NCI-H146 treated with DMSO at 0.1 percent for 48 hours (cell line): ENCODE measurements around the gene DGCR2.
"Not testable (repeated sequence)": the region's sequence is repeated elsewhere in the genome, so short reads cannot be mapped to it uniquely, and the experiment has no call there.

Experiments used
- DNase-seq: peaks from one replicate; lab custom pipeline; 2025; ENCODE audit not compliant: unreplicated experiment; lab: John Stamatoyannopoulos, UW

The DGCR2 gene, protein sequence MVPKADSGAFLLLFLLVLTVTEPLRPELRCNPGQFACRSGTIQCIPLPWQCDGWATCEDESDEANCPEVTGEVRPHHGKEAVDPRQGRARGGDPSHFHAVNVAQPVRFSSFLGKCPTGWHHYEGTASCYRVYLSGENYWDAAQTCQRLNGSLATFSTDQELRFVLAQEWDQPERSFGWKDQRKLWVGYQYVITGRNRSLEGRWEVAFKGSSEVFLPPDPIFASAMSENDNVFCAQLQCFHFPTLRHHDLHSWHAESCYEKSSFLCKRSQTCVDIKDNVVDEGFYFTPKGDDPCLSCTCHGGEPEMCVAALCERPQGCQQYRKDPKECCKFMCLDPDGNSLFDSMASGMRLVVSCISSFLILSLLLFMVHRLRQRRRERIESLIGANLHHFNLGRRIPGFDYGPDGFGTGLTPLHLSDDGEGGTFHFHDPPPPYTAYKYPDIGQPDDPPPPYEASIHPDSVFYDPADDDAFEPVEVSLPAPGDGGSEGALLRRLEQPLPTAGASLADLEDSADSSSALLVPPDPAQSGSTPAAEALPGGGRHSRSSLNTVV

GRCh38 chr22:19122143-19122751, at the start of gene DGCR2:
Gene DGCR2 (minus strand): TSS chr22:19122412. CDS start chr22:19122206, 206 bp downstream.
- peak; percentile 70 for DNase-seq

GRCh38 chr22:19169947-19170318, 47.7 kb upstream of the DGCR2 start:
- DNase-seq: no peak

DNA sequence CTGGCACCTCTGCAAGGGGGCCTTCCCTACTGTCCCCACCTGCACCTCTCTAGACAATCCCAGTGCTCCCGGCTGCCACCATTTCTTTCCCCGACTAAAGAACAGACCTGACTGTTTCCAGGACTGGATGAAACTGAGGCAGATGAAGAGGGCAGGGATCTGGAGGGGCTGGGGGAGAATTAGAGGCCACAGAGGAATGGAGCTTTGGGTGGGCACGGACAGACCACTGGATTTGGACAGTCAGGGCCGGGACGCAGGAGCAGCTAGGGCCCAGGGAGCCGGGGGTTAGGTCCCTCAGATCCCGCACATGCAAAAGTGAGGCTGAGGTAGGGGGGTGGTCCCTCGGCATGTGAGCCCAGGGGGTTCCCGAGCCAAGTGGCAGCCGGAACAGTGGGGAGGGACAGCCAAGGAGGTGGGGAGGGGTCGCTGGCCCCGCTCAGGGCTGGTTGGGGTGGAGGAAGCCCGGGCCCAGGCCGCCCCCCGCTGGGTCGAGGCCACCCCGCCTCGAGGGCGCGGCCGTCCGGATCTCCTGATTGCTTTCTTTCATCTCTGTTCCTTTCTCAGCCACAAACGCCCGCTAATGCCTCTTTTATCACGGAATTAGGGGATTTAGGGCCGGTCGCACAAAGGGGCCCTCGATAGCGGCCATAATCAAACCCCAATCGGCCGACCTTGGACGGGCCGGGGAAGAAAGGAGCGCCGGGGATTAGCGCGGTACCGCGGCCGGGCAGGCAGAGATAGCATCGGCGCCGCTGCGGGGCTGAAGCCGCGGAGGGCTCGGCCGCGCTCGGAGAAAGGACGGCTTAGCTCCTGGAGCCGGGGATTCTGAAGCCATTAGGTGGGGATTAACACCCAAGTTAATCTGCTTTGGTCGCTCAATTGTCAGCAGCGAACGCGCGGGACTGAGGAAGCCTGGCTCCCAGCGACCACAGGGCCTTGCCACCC, 47.1 kb upstream of the DGCR2 start:
- DNase-seq: no peak

DNA sequence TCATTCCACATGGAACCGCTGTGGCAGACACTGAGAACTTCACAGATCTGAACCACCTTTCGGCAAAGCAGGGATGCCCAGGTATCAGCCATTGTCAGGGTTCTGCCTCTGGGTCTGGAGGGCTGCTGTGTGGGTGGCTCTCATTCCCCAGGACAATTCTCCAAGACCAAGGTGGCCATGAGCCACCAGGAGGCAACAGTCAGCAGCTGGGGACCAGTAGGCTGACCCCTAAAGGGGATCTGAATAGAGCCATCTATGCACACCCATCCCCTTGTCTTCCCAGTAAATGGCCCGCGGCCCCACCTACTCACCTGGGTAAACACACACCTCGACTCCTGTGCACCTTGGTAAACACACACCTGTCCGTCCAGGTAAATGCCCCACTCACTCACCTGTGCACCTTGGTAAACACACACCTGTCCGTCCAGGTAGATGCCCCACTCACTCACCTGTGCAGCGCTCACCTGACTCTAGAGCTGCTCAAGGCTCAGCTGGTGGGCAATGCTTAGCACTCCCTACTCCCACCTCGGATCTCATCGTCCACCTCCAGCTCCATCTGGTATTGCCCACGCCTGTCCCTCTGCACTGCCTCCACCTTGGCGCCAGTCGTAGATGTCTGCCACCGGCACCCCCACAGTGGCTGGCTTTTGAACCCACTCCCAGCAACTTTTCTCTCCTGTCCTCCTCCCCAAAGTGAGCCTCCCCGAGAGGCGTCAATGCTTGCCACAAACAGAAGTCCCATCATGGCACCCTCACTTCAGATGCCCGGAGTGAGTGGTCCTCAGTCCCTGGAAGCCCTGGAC, 46.1 kb upstream of the DGCR2 start:
- peak; percentile 78 for DNase-seq

GRCh38 chr22:19167106-19167869, 45.1 kb upstream of the DGCR2 start:
- DNase-seq: no peak

- no peak for DNase-seq
These were observed 44.2 kb upstream of the DGCR2 start for GRCh38 chr22:19166421-19166820.

DNA sequence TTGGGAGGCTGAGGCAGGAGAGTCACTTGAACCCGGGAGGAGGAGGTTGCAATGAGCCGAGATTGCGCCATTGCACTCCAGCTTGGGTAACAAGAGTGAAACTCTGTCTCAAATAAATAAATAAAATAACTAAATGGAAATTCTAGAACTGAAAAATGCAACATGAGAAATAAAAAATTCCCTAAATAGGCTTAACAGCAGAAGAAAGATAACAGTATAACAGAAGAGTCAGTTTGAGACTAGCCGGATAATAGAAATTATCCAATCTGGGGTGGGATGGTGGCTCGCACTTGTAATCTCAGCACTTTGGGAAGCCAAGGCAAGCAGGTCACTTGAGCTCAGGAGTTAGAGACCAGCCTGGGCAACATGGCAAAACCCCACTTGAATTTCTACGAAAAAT, 42.2 kb upstream of the DGCR2 start:
- DNase-seq: no peak

GRCh38 chr22:19158649-19159048, 36.4 kb upstream of the DGCR2 start:
- DNase-seq: not testable (repeated sequence)

- not testable (repeated sequence) for DNase-seq
These were observed 33.9 kb upstream of the DGCR2 start for GRCh38 chr22:19156109-19156508.

DNA sequence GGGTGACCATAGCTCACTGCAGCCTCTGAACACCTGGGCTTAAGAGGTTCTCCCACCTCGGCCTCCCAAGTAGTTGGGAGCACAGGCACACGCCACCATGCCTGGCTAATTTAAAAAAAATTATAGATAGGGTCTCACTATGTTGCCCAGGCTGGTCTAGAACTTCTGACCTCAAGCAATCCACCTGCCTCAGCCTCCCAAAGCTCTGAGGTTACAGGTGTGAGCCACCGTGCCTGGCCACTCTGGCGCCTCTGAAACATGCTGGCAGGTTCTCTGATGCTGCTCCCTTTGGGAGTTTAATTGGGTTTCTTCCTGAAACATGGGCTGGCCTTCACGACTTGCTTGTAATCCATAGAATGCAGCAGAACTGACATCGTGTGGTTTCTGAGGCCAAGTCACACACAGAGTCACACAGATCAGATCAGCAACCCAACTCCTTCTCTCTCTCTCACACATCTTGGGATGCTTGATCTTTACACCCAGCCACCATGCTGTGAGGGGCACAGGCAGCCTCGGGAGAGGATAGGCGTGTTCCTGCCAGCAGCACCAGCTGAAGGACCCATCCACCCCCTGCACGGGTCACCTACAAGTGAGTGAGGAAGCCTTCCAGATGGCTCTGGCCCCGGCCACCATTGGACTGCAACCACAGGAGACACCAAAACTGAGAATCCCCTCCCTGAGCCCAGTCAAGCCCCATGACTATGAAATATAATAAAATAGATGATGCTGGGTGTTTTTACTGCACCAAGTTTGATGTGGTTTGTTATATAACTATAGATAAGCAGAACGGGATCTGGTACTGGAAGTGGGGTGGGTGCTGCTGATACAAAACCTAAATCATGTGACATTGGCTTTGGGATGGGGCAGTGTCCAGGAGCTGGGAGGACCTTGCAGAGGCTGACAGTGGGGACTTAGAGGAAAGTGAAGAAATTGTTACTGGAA, 31.0 kb upstream of the DGCR2 start:
- DNase-seq: no peak

DNA sequence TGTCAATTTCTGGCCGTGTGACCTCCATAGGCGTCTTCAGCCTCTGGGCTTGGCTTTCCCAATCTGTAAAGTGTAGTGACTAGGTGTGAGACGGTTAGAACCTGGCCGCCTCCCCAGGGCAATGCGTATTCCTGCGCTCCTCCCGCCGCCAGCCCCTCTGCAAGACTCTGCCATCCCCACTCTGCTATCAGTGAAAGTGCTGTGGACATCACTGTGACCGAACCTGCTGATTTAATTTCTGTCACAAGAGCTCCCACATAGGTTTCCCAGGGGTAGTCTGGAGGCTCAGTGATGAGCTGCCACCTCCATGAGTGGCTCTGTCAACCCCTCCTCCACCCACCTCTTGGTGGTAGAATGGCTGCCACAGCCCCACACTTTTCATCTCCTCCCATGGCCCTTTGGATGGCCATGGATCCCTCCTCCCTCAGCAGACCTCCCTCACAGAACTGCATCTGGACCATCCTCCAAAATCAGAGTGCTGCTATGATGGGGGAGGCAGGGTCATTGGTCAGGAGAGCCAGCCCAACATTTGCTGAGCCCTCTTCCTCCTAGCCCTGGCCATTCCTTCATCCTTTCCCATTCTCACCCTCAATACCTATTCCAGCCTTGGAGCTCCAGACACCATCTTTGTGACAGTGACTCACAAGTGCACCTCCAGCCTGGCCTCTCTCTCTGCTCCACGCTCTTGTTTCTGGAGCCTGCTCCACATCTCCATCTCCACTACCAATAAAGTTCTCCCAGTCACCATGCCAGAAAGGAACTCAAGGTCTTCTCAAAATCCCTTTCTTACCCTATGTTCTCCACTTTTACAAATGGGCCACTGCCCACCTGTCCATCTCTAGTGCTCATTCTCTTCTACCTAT, 29.3 kb upstream of the DGCR2 start:
- no peak for DNase-seq

DNA sequence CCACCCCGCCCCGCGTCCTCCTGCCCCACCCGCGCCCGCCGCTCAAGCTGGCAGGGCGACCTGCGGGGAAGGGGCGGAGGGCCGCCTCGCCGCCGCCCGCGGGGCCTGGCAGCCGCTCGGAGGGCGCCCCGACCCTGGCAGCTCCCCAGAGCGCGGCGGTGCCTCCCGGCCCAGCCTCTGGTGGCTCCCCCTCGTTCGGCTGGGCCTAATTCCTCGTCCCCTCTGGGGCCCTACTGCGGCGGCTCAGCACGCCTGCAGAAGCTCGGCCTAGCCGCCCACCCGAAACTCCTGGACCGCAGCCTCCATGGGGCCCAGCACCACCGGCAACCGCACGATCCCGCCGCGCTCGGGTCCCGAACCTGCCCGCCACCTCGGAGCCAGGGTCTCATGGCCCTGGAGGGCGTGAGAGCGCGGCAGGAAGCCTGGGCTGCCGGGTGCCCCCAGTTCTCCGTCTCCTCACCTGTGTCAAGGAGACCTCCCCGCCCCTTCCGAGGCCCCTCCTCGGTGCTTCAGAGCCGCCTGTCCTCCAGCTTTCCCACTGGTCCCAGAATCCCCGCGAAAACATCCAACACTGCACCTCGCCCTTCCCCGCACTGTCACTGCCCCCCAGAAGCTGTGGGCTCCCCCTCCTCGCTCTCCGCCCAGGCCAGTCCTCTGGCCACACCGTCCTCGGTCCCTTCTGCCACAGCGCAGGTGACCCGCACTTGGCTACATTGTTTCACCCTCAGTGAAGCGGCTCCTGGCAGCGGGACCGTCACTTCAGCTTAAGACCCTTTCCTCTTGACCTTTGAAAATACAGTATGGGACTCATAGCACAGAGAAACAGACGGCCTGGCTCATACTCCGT, 28.5 kb upstream of the DGCR2 start:
- no peak for DNase-seq

DNA sequence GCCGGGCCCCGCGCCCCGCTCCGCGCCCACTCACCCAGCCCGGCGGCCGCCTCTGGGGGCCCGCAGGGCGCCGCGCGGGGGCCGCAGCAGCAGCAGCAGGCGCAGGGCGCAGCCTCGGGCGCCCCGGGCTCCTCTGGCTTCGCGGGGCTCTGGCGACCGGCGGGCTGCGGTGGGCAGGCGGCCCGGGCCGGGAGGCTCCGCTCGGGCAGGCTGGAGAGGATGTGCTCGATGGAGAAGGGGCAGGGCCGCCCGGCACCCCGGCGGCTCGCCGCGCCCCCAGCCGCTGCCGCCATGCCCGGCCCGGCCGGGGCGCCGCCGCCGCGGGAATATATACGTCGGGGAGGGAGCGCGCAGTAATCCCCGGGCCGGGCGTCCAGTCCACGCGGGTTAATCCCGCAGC, 27.8 kb upstream of the DGCR2 start, which contains the start of gene GSC2:
Gene GSC2 (minus strand): TSS at position 302 of the 400 bp plus-strand sequence. CDS start 9 bp downstream, at position 293.
- no peak for DNase-seq

DNA sequence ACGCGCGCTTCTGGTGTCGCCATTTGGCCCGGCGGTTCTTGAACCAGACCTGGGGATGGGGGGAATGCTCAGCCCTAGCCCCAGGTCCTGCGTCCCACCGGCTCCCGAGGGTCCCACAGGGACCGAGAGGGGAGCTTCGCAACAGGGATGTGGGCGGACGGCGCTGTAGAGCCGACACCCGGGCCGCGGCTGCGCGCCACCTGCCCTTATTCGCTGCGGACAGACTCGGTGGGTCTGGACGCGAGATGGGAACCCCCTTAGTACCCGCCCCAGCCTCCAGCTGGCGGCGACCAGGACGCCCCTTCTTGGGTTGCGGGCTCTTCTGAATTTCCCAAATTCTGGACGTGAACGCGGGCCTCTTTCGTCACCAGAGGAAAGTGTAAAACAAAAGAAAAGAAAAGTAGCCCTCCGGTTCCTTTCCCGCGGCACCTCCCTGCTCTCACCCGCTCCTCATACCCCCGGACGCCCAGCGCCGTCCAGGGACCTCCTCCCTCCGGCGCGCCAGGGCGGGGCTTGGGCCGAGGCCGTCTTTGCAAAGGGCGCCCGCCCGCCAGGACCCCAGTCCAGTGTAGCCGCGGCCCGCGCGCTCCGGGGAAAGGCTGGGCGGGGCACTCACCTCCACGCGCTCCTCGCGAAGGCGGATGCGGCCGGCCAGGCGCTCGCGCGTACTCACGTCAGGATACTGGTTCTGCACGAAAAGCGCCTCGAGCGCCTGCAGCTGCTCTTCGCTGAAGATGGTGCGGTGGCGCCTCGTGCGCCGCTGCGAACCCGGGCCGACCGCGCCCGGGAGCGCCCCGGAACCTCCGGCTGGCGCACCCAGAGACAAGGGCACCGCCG, 27.1 kb upstream of the DGCR2 start:
- DNase-seq: no peak

- no peak for DNase-seq
These were observed 26.3 kb upstream of the DGCR2 start for GRCh38 chr22:19148417-19149046.
